Measurements from ENCODE around the gene IL6. TPM values are rescaled to one million over a fixed set of nuclear protein-coding genes. Genes with fewer than 3 reads are reported as not detected.
"Not testable (repeated sequence)": the region's sequence is repeated elsewhere in the genome, so short reads cannot be mapped to it uniquely, and the experiment has no call there.

Gene IL6
- total RNA-seq, 2 donors from 2014 or later, result 0.64 to 0.88 TPM

DNA sequence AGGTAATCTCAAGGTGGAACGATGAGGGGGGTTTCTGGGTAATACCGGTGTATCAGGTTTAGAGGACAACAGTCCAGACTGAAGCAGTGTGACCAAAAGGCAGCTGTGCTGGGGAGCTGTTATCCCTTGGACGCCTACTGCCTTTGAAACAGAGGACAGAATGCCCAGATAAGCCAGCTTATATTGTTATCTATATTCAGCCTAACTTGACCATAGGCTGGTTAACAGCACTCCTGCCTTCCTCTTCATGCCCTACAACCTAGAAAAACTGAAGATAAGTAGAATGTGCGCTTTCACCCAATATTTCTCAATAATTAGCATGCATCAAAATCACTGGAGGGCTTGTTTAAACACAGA lies 44.9 kb downstream of the IL6 start:
- Histone ChIP-seq H3K9ac (ENCODE audit: extremely low read depth, low read length, poor library complexity, severe bottlenecking) (no peak overlapping the region), H3K4me1 (ENCODE audit: control insufficient read depth, insufficient read depth, low read length) (no peaks in the 10 kb centered on the region), H3K36me3 (ENCODE audit: control insufficient read depth, insufficient read depth, low read length) (no peaks in the 10 kb centered on the region), H3K27ac (ENCODE audit: low read depth, low read length) (no peak overlapping the region), H3K27me3 (ENCODE audit: control insufficient read depth, insufficient read depth, low read length, poor library complexity, severe bottlenecking) (no peaks in the 10 kb centered on the region), H3K9me3 (ENCODE audit: control insufficient read depth, low read length) (no peaks in the 10 kb centered on the region), H3K4me3 (ENCODE audit: low read length) (no peak overlapping the region)
- no peak for DNase-seq
- H3K36me3 Mint-ChIP-seq (ENCODE audit: low read depth), result no peaks in the 10 kb centered on the region
- H3K27ac Mint-ChIP-seq, result no peak overlapping the region
- no peak overlapping the region for H3K4me3 Mint-ChIP-seq
- WGBS, 2 experiments (ENCODE audit: insufficient coverage in 1 of 2, insufficient read length in 1 of 2), result 87 to 96% methylated on average over 3 to 4 of the region's 4 CpGs
- TF ChIP-seq, protein P1, sequence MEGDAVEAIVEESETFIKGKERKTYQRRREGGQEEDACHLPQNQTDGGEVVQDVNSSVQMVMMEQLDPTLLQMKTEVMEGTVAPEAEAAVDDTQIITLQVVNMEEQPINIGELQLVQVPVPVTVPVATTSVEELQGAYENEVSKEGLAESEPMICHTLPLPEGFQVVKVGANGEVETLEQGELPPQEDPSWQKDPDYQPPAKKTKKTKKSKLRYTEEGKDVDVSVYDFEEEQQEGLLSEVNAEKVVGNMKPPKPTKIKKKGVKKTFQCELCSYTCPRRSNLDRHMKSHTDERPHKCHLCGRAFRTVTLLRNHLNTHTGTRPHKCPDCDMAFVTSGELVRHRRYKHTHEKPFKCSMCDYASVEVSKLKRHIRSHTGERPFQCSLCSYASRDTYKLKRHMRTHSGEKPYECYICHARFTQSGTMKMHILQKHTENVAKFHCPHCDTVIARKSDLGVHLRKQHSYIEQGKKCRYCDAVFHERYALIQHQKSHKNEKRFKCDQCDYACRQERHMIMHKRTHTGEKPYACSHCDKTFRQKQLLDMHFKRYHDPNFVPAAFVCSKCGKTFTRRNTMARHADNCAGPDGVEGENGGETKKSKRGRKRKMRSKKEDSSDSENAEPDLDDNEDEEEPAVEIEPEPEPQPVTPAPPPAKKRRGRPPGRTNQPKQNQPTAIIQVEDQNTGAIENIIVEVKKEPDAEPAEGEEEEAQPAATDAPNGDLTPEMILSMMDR (conservative IDR thresholded peaks at IDR 0.05), result no peak
- peaks cover 15% of the 10 kb centered on the region for H3K9me3 Mint-ChIP-seq
- no peaks in the 10 kb centered on the region for H3K27me3 Mint-ChIP-seq (ENCODE audit: insufficient read depth)
- peaks cover 5% of the 10 kb centered on the region for H3K4me1 Mint-ChIP-seq

DNA sequence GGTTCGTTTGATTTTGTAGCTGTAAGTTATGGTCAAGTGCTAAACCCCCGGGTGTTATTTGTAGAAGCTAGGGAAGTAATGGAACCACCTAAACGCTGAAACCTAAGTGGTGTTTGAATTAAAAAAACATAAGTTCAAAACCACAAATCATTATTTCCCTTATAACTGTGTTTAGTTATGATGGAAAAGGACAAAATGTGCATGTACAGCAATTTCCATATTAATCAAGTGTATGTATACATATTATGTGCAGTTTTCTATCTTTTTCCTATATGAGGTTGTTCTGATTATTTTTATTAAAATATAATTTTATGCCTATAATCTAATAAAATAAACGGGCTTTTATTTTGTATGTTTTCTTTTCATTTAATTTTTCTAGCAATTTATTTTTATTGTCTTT lies 45.9 kb downstream of the IL6 start:
- H3K9ac ChIP-seq (ENCODE audit: extremely low read depth, low read length, poor library complexity, severe bottlenecking), result no peak overlapping the region
- no peak overlapping the region for H3K4me3 Mint-ChIP-seq
- H3K27me3 Mint-ChIP-seq (ENCODE audit: insufficient read depth), result no peaks in the 10 kb centered on the region
- no peaks in the 10 kb centered on the region for H3K27me3 ChIP-seq (ENCODE audit: control insufficient read depth, insufficient read depth, low read length, poor library complexity, severe bottlenecking)
- H3K9me3 Mint-ChIP-seq, result peaks cover 10% of the 10 kb centered on the region
- no peak overlapping the region for H3K27ac ChIP-seq (ENCODE audit: low read depth, low read length)
- peaks cover 5% of the 10 kb centered on the region for H3K4me1 Mint-ChIP-seq
- TF ChIP-seq, protein P1 (conservative IDR thresholded peaks at IDR 0.05), result no peak
- no peaks in the 10 kb centered on the region for H3K4me1 ChIP-seq (ENCODE audit: control insufficient read depth, insufficient read depth, low read length)
- DNase-seq, result no peak
- no peak overlapping the region for H3K4me3 ChIP-seq (ENCODE audit: low read length)
- no peaks in the 10 kb centered on the region for H3K36me3 Mint-ChIP-seq (ENCODE audit: low read depth)
- no peak overlapping the region for H3K27ac Mint-ChIP-seq
- H3K36me3 ChIP-seq (ENCODE audit: control insufficient read depth, insufficient read depth, low read length), result no peaks in the 10 kb centered on the region
- H3K9me3 ChIP-seq (ENCODE audit: control insufficient read depth, low read length), result no peaks in the 10 kb centered on the region
- 80 to 93% methylated on average over 1 to 2 of the region's 4 CpGs for WGBS, 2 experiments (ENCODE audit: insufficient coverage in 1 of 2, insufficient read length in 1 of 2)

DNA sequence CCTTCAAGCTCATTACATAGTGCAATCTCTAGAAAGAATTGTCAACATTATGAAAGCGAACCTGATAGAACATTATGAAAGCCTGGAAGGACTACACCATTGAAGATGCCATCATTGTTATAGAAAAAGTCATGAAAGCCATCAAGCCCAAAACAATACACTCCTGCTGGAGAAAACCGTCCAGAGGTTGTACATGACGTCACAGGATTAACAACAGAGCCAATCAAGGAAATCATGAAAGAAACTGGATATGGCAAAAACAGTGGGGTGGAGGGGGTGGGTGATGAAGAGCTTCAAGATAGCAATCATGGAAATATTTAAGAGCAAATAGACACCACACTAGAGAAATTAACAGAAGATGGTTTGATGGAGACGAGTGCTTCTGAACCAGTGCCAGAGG lies 50.0 kb downstream of the IL6 start:
- Histone ChIP-seq H3K4me1 (ENCODE audit: control insufficient read depth, insufficient read depth, low read length) (no peaks in the 10 kb centered on the region), H3K9ac (ENCODE audit: extremely low read depth, low read length, poor library complexity, severe bottlenecking) (no peak overlapping the region), H3K36me3 (ENCODE audit: control insufficient read depth, insufficient read depth, low read length) (no peaks in the 10 kb centered on the region), H3K9me3 (ENCODE audit: control insufficient read depth, low read length) (no peaks in the 10 kb centered on the region), H3K4me3 (ENCODE audit: low read length) (no peak overlapping the region), H3K27me3 (ENCODE audit: control insufficient read depth, insufficient read depth, low read length, poor library complexity, severe bottlenecking) (no peaks in the 10 kb centered on the region), H3K27ac (ENCODE audit: low read depth, low read length) (no peak overlapping the region)
- no peaks in the 10 kb centered on the region for H3K27me3 Mint-ChIP-seq (ENCODE audit: insufficient read depth)
- no peaks in the 10 kb centered on the region for H3K36me3 Mint-ChIP-seq (ENCODE audit: low read depth)
- no peaks in the 10 kb centered on the region for H3K9me3 Mint-ChIP-seq
- DNase-seq, result no peak
- TF ChIP-seq, protein P1 (conservative IDR thresholded peaks at IDR 0.05), result no peak
- 92 to 100% methylated on average over 2 to 4 of the region's 4 CpGs for WGBS, 2 experiments (ENCODE audit: insufficient coverage in 1 of 2, insufficient read length in 1 of 2)
- H3K4me1 Mint-ChIP-seq, result peaks cover 9% of the 10 kb centered on the region
- H3K27ac Mint-ChIP-seq, result no peak overlapping the region
- H3K4me3 Mint-ChIP-seq, result no peak overlapping the region

DNA sequence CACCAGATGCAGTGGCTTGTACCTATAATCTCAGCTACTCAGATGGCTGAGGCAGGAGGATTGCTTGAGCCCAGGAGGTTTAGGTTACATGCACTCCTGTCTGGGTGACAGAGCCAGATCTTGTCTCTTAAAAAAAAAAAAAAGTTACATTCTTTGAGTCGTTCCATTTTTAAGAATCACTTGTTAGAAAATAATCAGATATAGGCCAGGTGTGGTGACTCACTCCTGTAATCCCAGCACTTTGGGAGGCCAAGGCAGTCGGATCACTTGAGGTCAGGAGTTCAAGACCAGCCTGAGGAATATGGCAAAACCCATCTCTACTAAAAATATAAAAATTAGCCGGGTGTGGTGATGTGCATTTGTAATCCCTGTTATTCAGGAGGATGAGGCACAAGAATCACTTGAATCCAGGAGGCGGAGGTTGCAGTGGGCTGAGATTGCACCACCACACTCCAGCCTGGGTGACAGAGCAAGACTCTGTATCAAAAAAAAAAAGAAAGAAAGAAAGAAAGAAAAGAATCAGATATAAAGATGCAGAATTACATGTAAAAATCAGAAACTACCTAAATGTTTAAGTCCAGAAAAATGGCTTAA lies 52.8 kb downstream of the IL6 start:
- H3K36me3 Mint-ChIP-seq (ENCODE audit: low read depth); H3K27ac Mint-ChIP-seq; H3K9me3 ChIP-seq (ENCODE audit: control insufficient read depth, low read length); H3K27me3 Mint-ChIP-seq (ENCODE audit: insufficient read depth); DNase-seq; H3K9ac ChIP-seq (ENCODE audit: extremely low read depth, low read length, poor library complexity, severe bottlenecking); H3K9me3 Mint-ChIP-seq; H3K4me3 ChIP-seq (ENCODE audit: low read length); H3K27me3 ChIP-seq (ENCODE audit: control insufficient read depth, insufficient read depth, low read length, poor library complexity, severe bottlenecking); H3K36me3 ChIP-seq (ENCODE audit: control insufficient read depth, insufficient read depth, low read length); H3K27ac ChIP-seq (ENCODE audit: low read depth, low read length); H3K4me3 Mint-ChIP-seq: not testable (repeated sequence)
- peaks cover 31% of the 10 kb centered on the region for H3K4me1 Mint-ChIP-seq
- WGBS, 2 experiments (ENCODE audit: insufficient coverage in 1 of 2, insufficient read length in 1 of 2), result 80 to 83% methylated on average over 2 to 4 of the region's 4 CpGs
- H3K4me1 ChIP-seq (ENCODE audit: control insufficient read depth, insufficient read depth, low read length), result peaks cover 19% of the 10 kb centered on the region

Data from endodermal cell (in vitro differentiated cells).